HCT116 (cell line): ENCODE measurements around the gene LIN7A. TPM values are rescaled to one million over a fixed set of nuclear protein-coding genes. Genes with fewer than 3 reads are reported as not detected.

Experiments
- ATAC-seq: fragments of 200-7000 bp; cut with Tn5 transposase; 2 replicates; pipeline ENCODE4 v1.9.1; 2020; ENCODE audit warnings: mild to moderate bottlenecking, moderate library complexity
- BruUV-seq: library from RNA; stranded (reverse); fragments of 400-500 nt; replicated peaks from 2 replicates; lab custom pipeline; 2021; lab: Mats Ljungman, UMichigan
- CTCF ChIA-PET: fragments of 300-600 bp; sonication (Branson Sonifier 250); formaldehyde crosslinking; loops from one replicate; lab custom pipeline; 2021; ENCODE audit warnings: antibody characterized with exemption; lab: Charles Lee
- POLR2A ChIA-PET: fragments of 300-600, 350-600 bp; sonication (Branson Sonifier 250); formaldehyde crosslinking; loops from one replicate; lab custom pipeline; 2021; ENCODE audit warnings: antibody characterized with exemption; lab: Charles Lee
- RAD21 ChIA-PET, 2 experiments: fragments of 300-600 bp; sonication (Branson Sonifier 250); formaldehyde crosslinking; loops; one replicate each; lab custom pipeline; 2023; ENCODE audit warnings: low total read pairs in 2 of 2; ENCODE audit not compliant: uncharacterized antibody in 2 of 2, unreplicated experiment in 2 of 2, low non-redundant PET in 1 of 2; lab: Charles Lee
- DNase-seq: peaks from one replicate; pipeline ENCODE4 v3.0.0-alpha.2; 2010; ENCODE audit warnings: low read depth, low spot score
- H2AFZ ChIP-seq: fragments of 200-600 bp; shearing (Covaris generic), sonication (generic); 2 replicates; pipeline ENCODE4 v1.6.1; 2017; ENCODE audit warnings: low read depth, mixed run types, mixed read lengths, antibody characterized with exemption, low read length; ENCODE audit not compliant: poor library complexity, severe bottlenecking
- H3K27ac ChIP-seq: 2 replicates; pipeline ENCODE4 v1.5.1; 2012; ENCODE audit warnings: low read depth, low read length
- H3K27me3 ChIP-seq: fragments of 200-600 bp; sonication (generic); 2 replicates; pipeline ENCODE4 v1.6.1; 2016; ENCODE audit warnings: mixed run types, low read length, mixed read lengths; ENCODE audit not compliant: insufficient read depth
- H3K36me3 ChIP-seq, 2 experiments: fragments of 200-500 bp in 1 of 2; fragments of 200-600 bp in 1 of 2; sonication (Bioruptor generic) in 1 of 2; sonication (generic) in 1 of 2; 2 replicates each; pipeline versions ENCODE4 v1.5.1 to v1.6.1; 2014 to 2016; ENCODE audit warnings: low read length in 2 of 2, inconsistent platforms in 1 of 2, mixed read lengths in 1 of 2, mixed run types in 1 of 2; ENCODE audit not compliant: insufficient read depth in 2 of 2, control insufficient read depth in 1 of 2
- H3K4me1 ChIP-seq, 2 experiments: fragments of 200-600 bp in 1 of 2; sonication (generic) in 1 of 2; 2 replicates each; pipeline versions ENCODE4 v1.5.1 to v1.6.1; 2012 to 2017; ENCODE audit warnings: low read length in 2 of 2, inconsistent platforms in 1 of 2, mild to moderate bottlenecking in 1 of 2, mixed read lengths in 1 of 2, mixed run types in 1 of 2, moderate library complexity in 1 of 2; ENCODE audit not compliant: insufficient read depth in 2 of 2, control insufficient read depth in 1 of 2
- H3K4me2 ChIP-seq: fragments of 200-600 bp; sonication (generic); 2 replicates; pipeline ENCODE4 v1.6.1; 2017; ENCODE audit warnings: mixed run types, low read length, mixed read lengths
- H3K4me3 ChIP-seq, 2 experiments: fragments of 200-600 bp in 1 of 2; sonication (generic) in 1 of 2; replicated peaks in 1 of 2; 2 replicates each; pipeline ENCODE4 v1.5.1; 2011 to 2016; ENCODE audit warnings: low read length in 2 of 2, control low read depth in 1 of 2, low read depth in 1 of 2, mild to moderate bottlenecking in 1 of 2, mixed read lengths in 1 of 2, mixed run types in 1 of 2
- H3K79me2 ChIP-seq: fragments of 200-600 bp; sonication (generic); 2 replicates; pipeline ENCODE4 v1.6.1; 2017; ENCODE audit warnings: mild to moderate bottlenecking, mixed run types, low read length, moderate library complexity, mixed read lengths; ENCODE audit not compliant: insufficient read depth
- H3K9ac ChIP-seq: fragments of 200-600 bp; sonication (generic); 2 replicates; pipeline ENCODE4 v1.6.1; 2016; ENCODE audit warnings: low read length, mixed read lengths
- H3K9me2 ChIP-seq: fragments of 200-600 bp; sonication (generic), shearing (Covaris generic); 2 replicates; pipeline ENCODE4 v1.6.1; 2017; ENCODE audit warnings: mixed run types, mild to moderate bottlenecking, moderate library complexity; ENCODE audit not compliant: insufficient read depth
- H3K9me3 ChIP-seq, 2 experiments: fragments of 200-500 bp in 1 of 2; fragments of 200-600 bp in 1 of 2; sonication (Bioruptor generic) in 1 of 2; sonication (generic) in 1 of 2; 2 replicates each; pipeline ENCODE4 v1.6.1; 2014 to 2017; ENCODE audit warnings: low read length in 2 of 2, mixed read lengths in 2 of 2, inconsistent platforms in 1 of 2, low read depth in 1 of 2, mild to moderate bottlenecking in 1 of 2, mixed run types in 1 of 2, moderate library complexity in 1 of 2; ENCODE audit not compliant: control insufficient read depth in 1 of 2, insufficient read depth in 1 of 2
- H4K20me1 ChIP-seq: fragments of 200-600 bp; sonication (generic), shearing (Covaris generic); 2 replicates; pipeline ENCODE4 v1.6.1; 2017; ENCODE audit warnings: mixed run types, mild to moderate bottlenecking, moderate library complexity; ENCODE audit not compliant: insufficient read depth
- CBX3 ChIP-seq: IDR thresholded peaks from 2 replicates; pipeline ENCODE4 v1.6.1; 2012; ENCODE audit warnings: low read depth
- CEBPB ChIP-seq: IDR thresholded peaks from 2 replicates; pipeline ENCODE4 v1.6.1; 2012; ENCODE audit warnings: low read depth
- EGR1 ChIP-seq: IDR thresholded peaks from 2 replicates; pipeline ENCODE4 v1.6.1; 2012; ENCODE audit warnings: low read depth
- EZH2 ChIP-seq: fragments of 200-600 bp; sonication (generic); IDR thresholded peaks from 2 replicates; pipeline ENCODE4 v1.6.1; 2017; ENCODE audit warnings: antibody characterized with exemption, mixed run types
- FOSL1 ChIP-seq: IDR thresholded peaks from 2 replicates; pipeline ENCODE4 v1.6.1; 2012; ENCODE audit warnings: low read depth
- POLR2A ChIP-seq: IDR thresholded peaks from 2 replicates; pipeline ENCODE4 v1.7.0; 2011; ENCODE audit warnings: borderline replicate concordance; ENCODE audit not compliant: insufficient read depth, insufficient read length; ENCODE audit errors: extremely low read depth
- POLR2AphosphoS5 ChIP-seq: IDR thresholded peaks from 2 replicates; pipeline ENCODE4 v1.6.1; 2011; ENCODE audit warnings: mild to moderate bottlenecking, low read depth, low read length, moderate library complexity
- RAD21 ChIP-seq: IDR thresholded peaks from 2 replicates; pipeline ENCODE4 v1.6.1; 2012; ENCODE audit warnings: low read depth, mild to moderate bottlenecking
- SIN3A ChIP-seq: IDR thresholded peaks from 2 replicates; pipeline ENCODE4 v1.6.1; 2012; ENCODE audit warnings: low read depth
- SP1 ChIP-seq: IDR thresholded peaks from 2 replicates; pipeline ENCODE4 v1.6.1; 2012; ENCODE audit warnings: low read depth
- SRF ChIP-seq: IDR thresholded peaks from 2 replicates; pipeline ENCODE4 v1.6.1; 2012; ENCODE audit warnings: low read depth
- TCF7L2 ChIP-seq: IDR thresholded peaks from 2 replicates; pipeline ENCODE4 v1.7.0; 2011; ENCODE audit warnings: borderline replicate concordance, inconsistent platforms; ENCODE audit not compliant: insufficient read depth, insufficient read length; ENCODE audit errors: extremely low read depth
- YY1 ChIP-seq: IDR thresholded peaks from 2 replicates; pipeline ENCODE4 v1.6.1; 2011; ENCODE audit warnings: low read length, low read depth, moderate library complexity, mild to moderate bottlenecking; ENCODE audit not compliant: insufficient replicate concordance; ENCODE audit errors: extremely low read depth
- ZFX ChIP-seq: fragments of 450-650 bp; IDR thresholded peaks from 2 replicates; pipeline ENCODE4 v1.6.1; 2017
- ZNF274 ChIP-seq: fragments of 200-500 bp; sonication (Bioruptor generic); IDR thresholded peaks from 2 replicates; pipeline ENCODE4 v1.6.1; 2014; ENCODE audit warnings: mild to moderate bottlenecking, low read depth, low read length, inconsistent platforms
- intact Hi-C: fragments of 100-400 bp; cut with micrococcal nuclease; formaldehyde crosslinking; loops from 2 replicates; pipeline ENCODE4 v1.10.0; 2022
- total RNA-seq: library from RNA; stranded (reverse); gene quantifications from one replicate; pipeline ENCODE4 v1.2.1, GENCODE V29; 2021; ENCODE audit not compliant: unreplicated experiment
- TF ChIP-seq, protein P1 (sequence below), 3 experiments: fragments of 200-600 bp in 1 of 3; sonication (generic) in 1 of 3; IDR thresholded peaks in 2 of 3; conservative IDR thresholded peaks in 1 of 3; 2 replicates each; pipeline ENCODE4 v1.5.1; 2012 to 2017; ENCODE audit warnings: low read depth in 2 of 3, low read length in 2 of 3, antibody characterized with exemption in 1 of 3, borderline replicate concordance in 1 of 3, control low read depth in 1 of 3, mild to moderate bottlenecking in 1 of 3, mixed read lengths in 1 of 3, mixed run types in 1 of 3, moderate library complexity in 1 of 3; ENCODE audit not compliant: insufficient read depth in 1 of 3
- TF ChIP-seq, protein P2 (sequence below): IDR thresholded peaks from 2 replicates; pipeline ENCODE4 v1.6.1; 2012

Gene LIN7A
- total RNA-seq, 1 experiment from 2014 or later, result 1.5 TPM

DNA sequence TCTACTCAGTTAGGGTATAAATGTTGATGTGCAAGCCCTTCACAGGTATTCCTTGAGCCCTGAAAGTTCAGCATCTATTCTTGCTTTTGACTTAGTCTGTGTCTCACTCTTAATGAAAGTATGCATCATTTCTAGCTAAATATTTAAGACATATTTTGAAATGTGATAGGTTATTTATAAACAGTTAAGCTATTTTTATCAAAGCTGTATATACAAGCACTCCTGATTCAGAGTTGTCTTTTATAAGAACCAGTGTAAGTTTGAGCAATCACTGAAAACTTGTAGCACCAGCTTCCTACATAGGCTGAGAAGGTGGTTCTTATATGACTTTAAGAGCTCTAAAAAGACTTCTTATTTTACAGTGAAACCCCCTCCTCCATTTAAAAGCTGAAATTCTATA lies 122.4 kb downstream of the LIN7A start:
- ATAC-seq (no peak), DNase-seq (no peak)
- RAD21 ChIA-PET, result no interaction called here
- Histone ChIP-seq H3K9me3 (no peaks in the 10 kb centered on the region), H3K9me2 (no peaks in the 10 kb centered on the region), H3K4me3 (no peak overlapping the region), H3K36me3 (no peaks in the 10 kb centered on the region; a peak in 1 of 4 replicates), H3K27me3 (no peaks in the 10 kb centered on the region), H3K27ac (no peak overlapping the region), H2AFZ (no peak overlapping the region), H3K4me2 (no peak overlapping the region), H3K4me1 (no peaks in the 10 kb centered on the region), H3K9ac (no peak overlapping the region), H3K79me2 (no peaks in the 10 kb centered on the region), H4K20me1 (no peaks in the 10 kb centered on the region)
- intact Hi-C loops, result no loop called here
- TF ChIP-seq SRF, result no peak
- TF ChIP-seq YY1, result no peak
- no peak for TF ChIP-seq POLR2A
- no peak for TF ChIP-seq ZFX
- TF ChIP-seq ZNF274, result no peak
- no peak for TF ChIP-seq EGR1
- TF ChIP-seq RAD21, result no peak
- TF ChIP-seq, protein P1, sequence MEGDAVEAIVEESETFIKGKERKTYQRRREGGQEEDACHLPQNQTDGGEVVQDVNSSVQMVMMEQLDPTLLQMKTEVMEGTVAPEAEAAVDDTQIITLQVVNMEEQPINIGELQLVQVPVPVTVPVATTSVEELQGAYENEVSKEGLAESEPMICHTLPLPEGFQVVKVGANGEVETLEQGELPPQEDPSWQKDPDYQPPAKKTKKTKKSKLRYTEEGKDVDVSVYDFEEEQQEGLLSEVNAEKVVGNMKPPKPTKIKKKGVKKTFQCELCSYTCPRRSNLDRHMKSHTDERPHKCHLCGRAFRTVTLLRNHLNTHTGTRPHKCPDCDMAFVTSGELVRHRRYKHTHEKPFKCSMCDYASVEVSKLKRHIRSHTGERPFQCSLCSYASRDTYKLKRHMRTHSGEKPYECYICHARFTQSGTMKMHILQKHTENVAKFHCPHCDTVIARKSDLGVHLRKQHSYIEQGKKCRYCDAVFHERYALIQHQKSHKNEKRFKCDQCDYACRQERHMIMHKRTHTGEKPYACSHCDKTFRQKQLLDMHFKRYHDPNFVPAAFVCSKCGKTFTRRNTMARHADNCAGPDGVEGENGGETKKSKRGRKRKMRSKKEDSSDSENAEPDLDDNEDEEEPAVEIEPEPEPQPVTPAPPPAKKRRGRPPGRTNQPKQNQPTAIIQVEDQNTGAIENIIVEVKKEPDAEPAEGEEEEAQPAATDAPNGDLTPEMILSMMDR (IDR thresholded peaks at IDR 0.05 in 2 of 3, conservative IDR thresholded peaks at IDR 0.05 in 1 of 3; ENCODE audit: borderline replicate concordance in 1 of 3, insufficient read depth in 1 of 3, low read depth in 2 of 3, low read length in 2 of 3), result no peak
- no peak for TF ChIP-seq FOSL1
- POLR2A ChIA-PET, result no interaction called here
- CTCF ChIA-PET, result no interaction called here
- no TSS peak for BruUV-seq

DNA sequence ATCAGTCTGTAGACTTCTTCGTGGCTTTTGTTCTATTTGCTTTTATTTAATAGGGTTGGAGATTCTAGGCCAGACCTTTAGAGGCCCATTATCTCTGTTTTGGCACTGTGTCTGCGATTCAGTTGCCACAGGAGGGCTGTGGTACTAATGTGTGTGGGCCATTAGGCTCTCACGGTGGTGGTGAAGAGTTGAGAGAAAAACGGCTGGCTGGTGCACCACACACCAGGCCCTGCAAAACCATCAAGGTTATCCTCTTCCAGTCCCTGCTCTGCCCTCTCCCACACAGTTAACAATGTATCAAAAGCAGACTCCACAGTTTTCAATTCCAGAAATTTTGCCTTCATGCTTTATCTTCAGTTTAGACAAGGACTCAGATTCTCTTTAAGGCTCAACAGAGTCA lies 123.3 kb downstream of the LIN7A start:
- no peaks in the 10 kb centered on the region for H3K9me2 ChIP-seq
- no peaks in the 10 kb centered on the region for H3K4me1 ChIP-seq
- no peaks in the 10 kb centered on the region; a peak in 1 of 4 replicates for H3K36me3 ChIP-seq
- POLR2A ChIA-PET, result no interaction called here
- H3K4me2 ChIP-seq, result no peak overlapping the region
- H3K9me3 ChIP-seq, result no peaks in the 10 kb centered on the region
- no peak overlapping the region for H3K9ac ChIP-seq
- H3K4me3 ChIP-seq, result no peak overlapping the region
- H3K27ac ChIP-seq, result no peak overlapping the region
- intact Hi-C loops, result no loop called here
- no peaks in the 10 kb centered on the region for H4K20me1 ChIP-seq
- ATAC-seq (no peak), DNase-seq (no peak)
- no peaks in the 10 kb centered on the region for H3K27me3 ChIP-seq
- CTCF ChIA-PET, result no interaction called here
- no peaks in the 10 kb centered on the region for H3K79me2 ChIP-seq
- RAD21 ChIA-PET, result no interaction called here
- H2AFZ ChIP-seq, result no peak overlapping the region
- no TSS peak for BruUV-seq
- TF ChIP-seq POLR2A (no peak), SP1 (no peak), TCF7L2 (no peak), ZFX (no peak), CEBPB (no peak), RAD21 (no peak), YY1 (no peak), POLR2AphosphoS5 (no peak), SIN3A (no peak), ZNF274 (no peak), EZH2 (no peak), CBX3 (no peak)
- TF ChIP-seq, protein P2, sequence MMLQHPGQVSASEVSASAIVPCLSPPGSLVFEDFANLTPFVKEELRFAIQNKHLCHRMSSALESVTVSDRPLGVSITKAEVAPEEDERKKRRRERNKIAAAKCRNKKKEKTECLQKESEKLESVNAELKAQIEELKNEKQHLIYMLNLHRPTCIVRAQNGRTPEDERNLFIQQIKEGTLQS, result no peak
